Activated T-helper 1 cell treated with Interleukin-2 at 50 U/mL for 16 hours (primary cell): Measurements from ENCODE around the gene MBD3L1.

Experiments used
- DNase-seq: peaks from one replicate; pipeline ENCODE4 v3.0.0-alpha.2; 2020; ENCODE audit warnings: low read depth

MBD3L1 gene

GRCh38 chr19:8881512-8881911 lies 49.3 kb downstream of the MBD3L1 start:
- no peak for DNase-seq

GRCh38 chr19:8884416-8884815 lies 52.2 kb downstream of the MBD3L1 start:
- DNase-seq = no peak

DNA sequence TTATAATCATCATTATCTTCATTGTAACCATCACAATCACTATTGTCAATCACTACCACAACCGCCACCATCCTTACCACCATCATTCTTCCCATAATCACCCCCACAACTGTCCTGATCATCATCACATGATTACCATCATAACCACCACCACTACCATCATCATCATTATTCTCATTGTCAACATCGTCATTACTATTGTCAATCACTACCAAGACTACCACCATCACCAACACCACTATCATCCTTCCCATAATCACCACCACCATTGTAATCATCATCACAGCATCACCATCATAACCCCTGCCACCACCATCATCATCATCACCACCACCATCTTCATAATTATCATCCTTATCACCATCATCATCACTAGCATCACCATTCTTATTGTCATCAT lies 55.2 kb downstream of the MBD3L1 start:
- no peak for DNase-seq

DNA sequence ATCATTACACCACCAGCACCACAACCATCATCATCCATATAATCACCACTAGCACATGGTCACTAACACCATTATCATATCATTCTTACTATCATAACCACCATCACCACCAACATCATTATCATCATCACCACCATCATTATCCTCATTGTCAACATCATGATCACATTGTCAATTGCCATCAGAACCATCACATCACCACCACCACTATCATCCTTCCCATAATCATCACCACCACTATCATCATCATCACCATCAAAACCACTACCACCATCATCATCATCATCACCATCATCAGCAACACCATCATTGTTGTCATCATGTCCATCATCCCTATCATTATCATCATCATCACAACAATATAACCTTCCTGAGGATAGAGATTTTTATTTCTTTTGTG lies 58.1 kb downstream of the MBD3L1 start:
- no peak for DNase-seq
